HCEC 1CT (cell line): ENCODE measurements around the gene TEX22.

ENCODE experiments used
- DNase-seq: peaks from one replicate; pipeline ENCODE4 v3.0.0-alpha.2; 2017

TEX22 gene

GRCh38 chr14:105367116-105368031, 31.0 kb upstream of the TEX22 start:
- no peak for DNase-seq

GRCh38 chr14:105368032-105368417, 30.3 kb upstream of the TEX22 start:
- no peak for DNase-seq

GRCh38 chr14:105368426-105368825, 29.9 kb upstream of the TEX22 start:
- no peak for DNase-seq

GRCh38 chr14:105368910-105369652, 29.3 kb upstream of the TEX22 start:
- DNase-seq: no peak

GRCh38 chr14:105369653-105370040, 28.7 kb upstream of the TEX22 start:
- DNase-seq: no peak

- DNase-seq: no peak
These were observed 23.9 kb upstream of the TEX22 start for GRCh38 chr14:105374389-105374788.

GRCh38 chr14:105375635-105376057, 22.7 kb upstream of the TEX22 start:
- DNase-seq: no peak

GRCh38 chr14:105376521-105377440, 21.6 kb upstream of the TEX22 start:
- no peak for DNase-seq

- no peak for DNase-seq
These were observed 20.7 kb upstream of the TEX22 start for GRCh38 chr14:105377555-105378182.

- DNase-seq: no peak
These were observed 20.1 kb upstream of the TEX22 start for GRCh38 chr14:105378199-105378598.

GRCh38 chr14:105378873-105379685, 19.3 kb upstream of the TEX22 start:
- DNase-seq: no peak

- no peak for DNase-seq
These were observed 18.4 kb upstream of the TEX22 start for GRCh38 chr14:105379946-105380345.

- DNase-seq: no peak
These were observed 17.6 kb upstream of the TEX22 start for GRCh38 chr14:105380756-105381155.

- no peak for DNase-seq
These were observed 16.6 kb upstream of the TEX22 start for GRCh38 chr14:105381446-105382342.

GRCh38 chr14:105382343-105383082, 15.8 kb upstream of the TEX22 start:
- no peak for DNase-seq

- DNase-seq: no peak
These were observed 15.1 kb upstream of the TEX22 start for GRCh38 chr14:105383083-105383730.

GRCh38 chr14:105384041-105384557, 14.2 kb upstream of the TEX22 start:
- no peak for DNase-seq

GRCh38 chr14:105384605-105385321, 13.6 kb upstream of the TEX22 start:
- no peak for DNase-seq
